ENCODE measurements around the gene PPP2R5B. TPM values are rescaled to one million over a fixed set of nuclear protein-coding genes. Genes with fewer than 3 reads are reported as not detected.

PPP2R5B gene
- total and polyA plus RNA-seq, 5 experiments from 2014 or later = 4.7 to 16.0 (median 6.6) TPM

GRCh38 chr11:64935359-64936081, 11.0 kb downstream of the PPP2R5B start, which contains the start of gene GPHA2:
Gene GPHA2, minus strand, starts transcription at chr11:64935893. Its CDS starts 433 bp downstream, at chr11:64935460.
- Mint-ChIP-seq H3K36me3 (peaks cover 0 to 27% (median 7%) of the 10 kb centered on the region in 3 donors), H3K27ac (peak within 1 kb of the TSS in 1 of 10 donors; percentile 4), H3K4me1 (no peaks in the 10 kb centered on the region), H3K9me3 (no peaks in the 10 kb centered on the region), H3K27me3 (peaks cover 0 to 3% (median 0%) of the 10 kb centered on the region in 5 donors), H3K4me3 (no peak within 1 kb of the TSS)
- no peak for ATAC-seq
- no peak for DNase-seq
- POLR2A ChIA-PET = no interaction called here

- no peak for ATAC-seq
- Mint-ChIP-seq H3K9me3 (no peaks in the 10 kb centered on the region), H3K4me1 (no peaks in the 10 kb centered on the region), H3K27me3 (peaks cover 0 to 3% (median 0%) of the 10 kb centered on the region in 5 donors), H3K27ac (no peak overlapping the region), H3K4me3 (no peak overlapping the region), H3K36me3 (peaks cover 0 to 17% (median 4%) of the 10 kb centered on the region in 3 donors)
- DNase-seq = no peak
- POLR2A ChIA-PET = no interaction called here
Observed at GRCh38 chr11:64936539-64936938, 12.1 kb downstream of the PPP2R5B start.

GRCh38 chr11:64947208-64947814, 22.8 kb downstream of the PPP2R5B start:
- Mint-ChIP-seq H3K4me3 (no peak overlapping the region), H3K36me3 (no peaks in the 10 kb centered on the region), H3K4me1 (no peaks in the 10 kb centered on the region), H3K27ac (no peak overlapping the region), H3K27me3 (peaks cover 0 to 4% (median 0%) of the 10 kb centered on the region in 5 donors), H3K9me3 (no peaks in the 10 kb centered on the region)
- DNase-seq = no peak
- no peak for ATAC-seq
- POLR2A ChIA-PET = interaction anchor here (1.0 kb wide), 1 partner anchor 23 kb away, joined by 3 read pairs; the partner anchor contains the start of gene PPP2R5B

GRCh38 chr11:64951529-64951928, 27.0 kb downstream of the PPP2R5B start:
- Mint-ChIP-seq H3K27ac (no peak overlapping the region), H3K27me3 (peaks cover 0 to 8% (median 4%) of the 10 kb centered on the region in 5 donors), H3K36me3 (no peaks in the 10 kb centered on the region), H3K4me1 (no peaks in the 10 kb centered on the region), H3K9me3 (no peaks in the 10 kb centered on the region), H3K4me3 (no peak overlapping the region)
- POLR2A ChIA-PET = no interaction called here
- no peak for DNase-seq
- no peak for ATAC-seq

- H3K9me3 Mint-ChIP-seq = no peaks in the 10 kb centered on the region
- no peaks in the 10 kb centered on the region for H3K36me3 Mint-ChIP-seq
- no peaks in the 10 kb centered on the region for H3K4me1 Mint-ChIP-seq
- no peak overlapping the region for H3K4me3 Mint-ChIP-seq
- ATAC-seq (no peak), DNase-seq (no peak)
- POLR2A ChIA-PET = no interaction called here
- peaks cover 0 to 9% (median 4%) of the 10 kb centered on the region in 5 donors for H3K27me3 Mint-ChIP-seq
- no peak overlapping the region for H3K27ac Mint-ChIP-seq
Observed at GRCh38 chr11:64954201-64954600, 29.7 kb downstream of the PPP2R5B start.

GRCh38 chr11:64959498-64959897, 35.0 kb downstream of the PPP2R5B start:
- no peak overlapping the region for H3K27ac Mint-ChIP-seq
- H3K9me3 Mint-ChIP-seq = no peaks in the 10 kb centered on the region
- POLR2A ChIA-PET = no interaction called here
- ATAC-seq = no peak
- H3K4me1 Mint-ChIP-seq = no peaks in the 10 kb centered on the region
- no peaks in the 10 kb centered on the region for H3K36me3 Mint-ChIP-seq
- DNase-seq = no peak
- H3K4me3 Mint-ChIP-seq = no peak overlapping the region
- H3K27me3 Mint-ChIP-seq = peaks cover 0 to 11% (median 0%) of the 10 kb centered on the region in 5 donors

GRCh38 chr11:64960719-64961118, 36.2 kb downstream of the PPP2R5B start:
- no peaks in the 10 kb centered on the region for H3K36me3 Mint-ChIP-seq
- POLR2A ChIA-PET = no interaction called here
- ATAC-seq (no peak), DNase-seq (no peak)
- H3K4me1 Mint-ChIP-seq = no peaks in the 10 kb centered on the region
- peaks cover 0 to 10% (median 0%) of the 10 kb centered on the region in 5 donors for H3K27me3 Mint-ChIP-seq
- no peaks in the 10 kb centered on the region for H3K9me3 Mint-ChIP-seq
- no peak overlapping the region for H3K27ac Mint-ChIP-seq
- H3K4me3 Mint-ChIP-seq = no peak overlapping the region

DNA sequence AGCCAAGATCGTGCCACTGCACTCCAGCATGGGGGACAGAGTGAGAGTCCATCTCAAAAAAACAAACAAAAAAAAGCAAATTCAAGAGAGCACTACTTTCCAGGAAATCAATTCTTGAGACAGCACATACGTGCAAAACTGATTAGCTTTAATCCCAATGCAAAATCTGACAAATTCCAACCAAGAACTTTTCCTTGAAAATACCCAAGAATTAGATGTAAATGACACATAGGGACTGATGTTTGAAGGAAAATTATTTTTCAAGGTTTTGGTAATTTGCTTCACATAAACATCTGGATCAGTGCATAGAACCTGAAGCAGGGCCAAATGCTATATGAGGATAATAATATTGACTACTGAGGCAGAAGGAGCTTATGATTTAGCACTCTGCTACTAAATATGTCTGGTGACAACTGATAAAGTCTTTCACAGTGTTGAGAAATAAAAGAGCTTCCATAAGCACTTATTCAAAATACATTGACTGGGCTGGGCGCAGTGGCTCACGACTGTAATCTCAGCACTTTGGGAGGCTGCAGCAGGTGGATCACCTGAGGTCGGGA, 38.7 kb downstream of the PPP2R5B start:
- POLR2A ChIA-PET = interaction anchor here (1.1 kb wide), 1 partner anchor 8 kb away, joined by 10 read pairs; the partner anchor contains the start of gene MAJIN
- Mint-ChIP-seq H3K27me3 (peaks cover 0 to 10% (median 0%) of the 10 kb centered on the region in 5 donors), H3K4me3 (no peak overlapping the region), H3K9me3 (no peaks in the 10 kb centered on the region), H3K27ac (no peak overlapping the region), H3K36me3 (no peaks in the 10 kb centered on the region), H3K4me1 (no peaks in the 10 kb centered on the region)
- no peak for DNase-seq
- no peak for ATAC-seq

- Mint-ChIP-seq H3K4me1 (peaks cover 0 to 16% (median 10%) of the 10 kb centered on the region in 4 donors), H3K9me3 (no peaks in the 10 kb centered on the region), H3K36me3 (no peaks in the 10 kb centered on the region), H3K4me3 (no peak overlapping the region), H3K27ac (no peak overlapping the region), H3K27me3 (peaks cover 0 to 6% (median 0%) of the 10 kb centered on the region in 5 donors)
- POLR2A ChIA-PET = no interaction called here
- ATAC-seq (no peak), DNase-seq (no peak)
Observed at GRCh38 chr11:64967375-64967774, 42.9 kb downstream of the PPP2R5B start.

DNA sequence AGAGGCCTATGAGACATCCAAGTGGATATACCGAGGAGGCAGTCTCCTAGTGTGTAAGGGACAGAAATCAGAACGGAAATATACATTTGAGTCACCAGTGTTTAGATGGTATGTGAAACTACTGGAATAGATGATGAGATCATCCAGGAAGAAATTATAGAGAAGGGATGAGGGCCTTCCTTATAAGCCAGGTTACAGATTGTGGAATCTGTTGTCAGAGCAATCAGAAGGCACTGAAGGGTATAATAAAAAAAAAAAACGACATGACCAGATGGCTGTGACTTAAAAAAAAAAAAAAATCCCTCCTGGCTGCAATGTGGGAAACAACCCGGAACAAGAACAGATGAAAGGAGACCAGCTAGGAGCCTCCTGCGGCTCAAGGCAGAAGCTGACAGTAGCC, 44.7 kb downstream of the PPP2R5B start:
- Mint-ChIP-seq H3K27me3 (peaks cover 0 to 4% (median 0%) of the 10 kb centered on the region in 5 donors), H3K4me3 (peak overlapping the region in 1 of 10 donors; percentile 10), H3K9me3 (no peaks in the 10 kb centered on the region), H3K27ac (peak overlapping the region in 3 of 10 donors; percentile 2 to 46 (median 2)), H3K4me1 (peaks cover 0 to 22% (median 10%) of the 10 kb centered on the region in 4 donors), H3K36me3 (no peaks in the 10 kb centered on the region)
- no peak for ATAC-seq
- POLR2A ChIA-PET = no interaction called here
- no peak for DNase-seq

DNA sequence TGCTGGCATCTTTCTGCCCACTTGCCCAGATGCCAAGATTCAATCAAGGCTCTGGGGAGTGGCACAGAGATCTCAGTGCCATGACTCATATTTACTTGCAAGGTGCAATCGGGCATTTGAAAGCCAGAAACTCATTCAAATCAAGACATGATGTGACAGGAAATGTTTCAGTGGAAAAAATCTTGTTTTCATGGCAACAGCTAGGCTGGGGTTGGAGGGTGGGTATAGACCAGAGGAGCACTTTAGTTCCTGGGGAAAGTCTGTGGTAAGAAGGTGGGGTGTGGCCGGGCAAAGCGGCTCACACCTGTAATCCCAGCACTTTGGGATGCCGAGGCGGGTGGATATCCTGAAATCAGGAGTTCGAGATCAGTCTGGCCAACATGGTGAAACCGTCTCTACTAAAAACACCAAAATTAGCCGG, 46.3 kb downstream of the PPP2R5B start:
- H3K27ac Mint-ChIP-seq = peak overlapping the region in 8 of 10 donors; percentile 27 to 89 (median 70)
- H3K27me3 Mint-ChIP-seq = peaks cover 0 to 4% (median 0%) of the 10 kb centered on the region in 5 donors
- H3K4me1 Mint-ChIP-seq = peaks cover 0 to 28% (median 10%) of the 10 kb centered on the region in 4 donors
- H3K4me3 Mint-ChIP-seq = peak overlapping the region; percentile 11 to 81 (median 68)
- ATAC-seq = peak in 1 of 2 donors; percentile 12
- POLR2A ChIA-PET = interaction anchor here (0.7 to 1.5 kb wide), 3 partner anchors 8 to 404 kb away, joined by 4 to 10 read pairs (median 5); no protein-coding TSS in a partner anchor
- no peaks in the 10 kb centered on the region for H3K9me3 Mint-ChIP-seq
- no peaks in the 10 kb centered on the region for H3K36me3 Mint-ChIP-seq
- no peak for DNase-seq

DNA sequence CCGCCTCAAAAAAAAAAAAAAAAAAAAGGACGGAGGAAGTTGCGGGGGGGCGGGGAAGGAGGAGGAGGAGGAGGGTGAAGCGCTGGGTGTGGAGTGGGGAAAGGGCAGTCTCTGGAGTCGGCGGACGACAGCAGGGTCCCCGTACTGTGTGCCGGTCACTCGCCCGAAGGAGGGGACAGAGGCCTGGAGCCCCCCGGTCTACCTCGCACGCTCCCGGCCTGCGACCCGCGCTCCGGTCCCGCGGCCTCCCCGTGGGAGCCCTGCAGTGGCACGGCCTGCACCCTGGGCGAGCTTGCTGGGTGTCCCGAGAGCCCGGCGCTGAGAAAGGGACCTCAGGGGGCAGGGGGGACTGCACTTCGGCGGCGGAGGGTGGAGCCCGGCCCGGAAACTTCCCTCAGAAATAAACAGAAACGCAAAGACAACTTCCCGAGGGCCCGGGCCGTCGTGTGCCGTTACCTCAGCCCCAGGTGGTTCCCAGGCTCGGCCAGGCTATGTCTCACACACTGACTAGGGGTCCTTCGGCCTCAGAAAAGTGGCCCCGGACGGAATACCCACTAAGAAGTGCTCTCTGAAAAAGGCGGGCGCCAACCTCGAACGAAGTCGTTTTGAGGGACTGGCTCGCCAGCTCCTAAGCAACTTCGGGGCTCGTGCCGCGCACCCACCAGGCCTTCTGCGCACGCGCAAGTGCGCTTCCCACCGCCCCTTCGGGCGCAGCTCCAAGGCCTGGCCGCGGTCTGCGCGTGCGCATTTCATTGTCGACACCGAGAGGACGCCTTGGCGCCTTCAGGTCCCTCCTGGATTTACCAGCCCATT, 47.1 kb downstream of the PPP2R5B start, which contains the start of gene MAJIN:
Gene MAJIN, minus strand, starts transcription at position 688 of the 813 bp plus-strand sequence. CDS start 12,703 bp downstream, outside the sequence.
- H3K4me3 Mint-ChIP-seq = peak within 1 kb of the TSS; percentile 60 to 81 (median 74)
- DNase-seq (peak; percentile 73 to 96 (median 87)), ATAC-seq (peak; percentile 85 to 87)
- no peaks in the 10 kb centered on the region for H3K9me3 Mint-ChIP-seq
- peaks cover 0 to 28% (median 10%) of the 10 kb centered on the region in 4 donors for H3K4me1 Mint-ChIP-seq
- H3K27ac Mint-ChIP-seq = peak within 1 kb of the TSS in 9 of 10 donors; percentile 66 to 93 (median 83)
- no peaks in the 10 kb centered on the region for H3K36me3 Mint-ChIP-seq
- POLR2A ChIA-PET = interaction anchor here (0.6 to 1.8 kb wide), 12 partner anchors 9 to 1854 kb away, joined by 3 to 10 read pairs (median 4); partner anchors contain the start of genes ATG2A, FAU, MRPL49 and PPP2R5B
- peaks cover 0 to 4% (median 0%) of the 10 kb centered on the region in 5 donors for H3K27me3 Mint-ChIP-seq
